Glomerular visceral epithelial cell (primary cell): Measurements from ENCODE around the gene TK2.
A peak's percentile ranks its signal among the peaks of the same experiment; 100 is the strongest.

Experiments used
- DNase-seq: peaks from one replicate; pipeline ENCODE4 v3.0.0-alpha.2; 2016; ENCODE audit errors: extremely low spot score

Gene TK2

GRCh38 chr16:66483689-66484452 lies 66.1 kb downstream of the TK2 start:
- peak; percentile 78 for DNase-seq

GRCh38 chr16:66481943-66482390 lies 68.0 kb downstream of the TK2 start:
- no peak for DNase-seq

- no peak for DNase-seq
Observed at GRCh38 chr16:66481081-66481942, 68.6 kb downstream of the TK2 start.

GRCh38 chr16:66480265-66481080 lies 69.4 kb downstream of the TK2 start:
- DNase-seq, result no peak

- no peak for DNase-seq
Observed at GRCh38 chr16:66479661-66480264, 70.2 kb downstream of the TK2 start.

- peak; percentile 39 for DNase-seq
Observed at GRCh38 chr16:66478733-66479511, 71.0 kb downstream of the TK2 start.

GRCh38 chr16:66477028-66477515 lies 72.8 kb downstream of the TK2 start:
- no peak for DNase-seq

GRCh38 chr16:66476328-66477027 lies 73.4 kb downstream of the TK2 start:
- DNase-seq, result no peak

GRCh38 chr16:66475232-66475631 lies 74.7 kb downstream of the TK2 start:
- DNase-seq, result no peak

- DNase-seq, result peak; percentile 30
Observed at GRCh38 chr16:66474750-66475199, 75.1 kb downstream of the TK2 start.

- peak; percentile 16 for DNase-seq
Observed at GRCh38 chr16:66473654-66474519, 76.0 kb downstream of the TK2 start.

- no peak for DNase-seq
Observed at GRCh38 chr16:66473051-66473571, 76.8 kb downstream of the TK2 start.

GRCh38 chr16:66471716-66472393 lies 78.1 kb downstream of the TK2 start:
- no peak for DNase-seq

GRCh38 chr16:66471264-66471663 lies 78.7 kb downstream of the TK2 start:
- no peak for DNase-seq

GRCh38 chr16:66470556-66470955 lies 79.4 kb downstream of the TK2 start:
- DNase-seq, result no peak

GRCh38 chr16:66469947-66470546 lies 79.9 kb downstream of the TK2 start:
- no peak for DNase-seq

GRCh38 chr16:66469291-66469946 lies 80.5 kb downstream of the TK2 start:
- DNase-seq, result no peak
